ENCODE data around the gene DTX4. TPM values are rescaled to one million over a fixed set of nuclear protein-coding genes. Genes with fewer than 3 reads are reported as not detected.

The DTX4 gene
- total and polyA plus RNA-seq, 7 experiments from 2014 or later, result 0.22 to 3.9 (median 1.1) TPM

- intact Hi-C loops (cut with micrococcal nuclease), result no loop called here
- H3K4me3 Mint-ChIP-seq, result no peak overlapping the region
- H3K9me3 Mint-ChIP-seq, result no peaks in the 10 kb centered on the region
- no peak for DNase-seq
- Histone ChIP-seq H3K9me3 (ENCODE audit: control insufficient read depth in 2 of 3, low read length in 3 of 3) (no peaks in the 10 kb centered on the region), H3K4me3 (ENCODE audit: low read length) (no peak overlapping the region), H3K36me3 (ENCODE audit: control insufficient read depth in 2 of 3, insufficient read depth in 3 of 3, low read length in 3 of 3) (no peaks in the 10 kb centered on the region), H3K27ac (ENCODE audit: low read depth, low read length) (no peak overlapping the region), H3K27me3 (ENCODE audit: control insufficient read depth in 2 of 2, insufficient read depth in 2 of 2, low read length in 2 of 2) (no peaks in the 10 kb centered on the region), H3K4me1 (ENCODE audit: control insufficient read depth in 2 of 2, insufficient read depth in 2 of 2, low read length in 2 of 2) (no peaks in the 10 kb centered on the region)
- peaks cover 0 to 16% (median 7%) of the 10 kb centered on the region in 7 donors for H3K4me1 Mint-ChIP-seq
- ChIA-PET CTCF (no interaction called here), POLR2A (no interaction called here)
- H3K27me3 Mint-ChIP-seq, result peaks cover 0 to 9% (median 0%) of the 10 kb centered on the region in 5 donors
- ATAC-seq, result peak; percentile 65
- H3K27ac Mint-ChIP-seq, result peak overlapping the region in 1 of 9 donors; percentile 12
- peaks cover 0 to 19% (median 11%) of the 10 kb centered on the region in 5 donors for H3K36me3 Mint-ChIP-seq
Measured at GRCh38 chr11:59199546-59200422, 27.9 kb downstream of the DTX4 start.

GRCh38 chr11:59200423-59200746 lies 28.5 kb downstream of the DTX4 start:
- Mint-ChIP-seq H3K9me3 (no peaks in the 10 kb centered on the region), H3K4me1 (peaks cover 0 to 17% (median 7%) of the 10 kb centered on the region in 7 donors), H3K27ac (peak overlapping the region in 1 of 9 donors; percentile 12), H3K36me3 (peaks cover 0 to 16% (median 9%) of the 10 kb centered on the region in 5 donors), H3K4me3 (no peak overlapping the region), H3K27me3 (peaks cover 0 to 6% (median 0%) of the 10 kb centered on the region in 5 donors)
- no peak for ATAC-seq
- H3K4me3 ChIP-seq (ENCODE audit: low read length), result no peak overlapping the region
- H3K27me3 ChIP-seq (ENCODE audit: control insufficient read depth in 2 of 2, insufficient read depth in 2 of 2, low read length in 2 of 2), result no peaks in the 10 kb centered on the region
- intact Hi-C loops (cut with micrococcal nuclease), result no loop called here
- ChIA-PET CTCF (no interaction called here), POLR2A (no interaction called here)
- no peaks in the 10 kb centered on the region for H3K4me1 ChIP-seq (ENCODE audit: control insufficient read depth in 2 of 2, insufficient read depth in 2 of 2, low read length in 2 of 2)
- no peak overlapping the region for H3K27ac ChIP-seq (ENCODE audit: low read depth, low read length)
- H3K9me3 ChIP-seq (ENCODE audit: control insufficient read depth in 2 of 3, low read length in 3 of 3), result no peaks in the 10 kb centered on the region
- DNase-seq, result no peak
- H3K36me3 ChIP-seq (ENCODE audit: control insufficient read depth in 2 of 3, insufficient read depth in 3 of 3, low read length in 3 of 3), result no peaks in the 10 kb centered on the region

GRCh38 chr11:59201353-59201752 lies 29.4 kb downstream of the DTX4 start:
- Mint-ChIP-seq H3K27ac (no peak overlapping the region), H3K4me1 (peaks cover 0 to 17% (median 7%) of the 10 kb centered on the region in 7 donors)
- no peak overlapping the region for H3K27ac ChIP-seq (ENCODE audit: low read depth, low read length)

GRCh38 chr11:59204746-59205145 lies 32.8 kb downstream of the DTX4 start:
- Mint-ChIP-seq H3K9me3 (no peaks in the 10 kb centered on the region), H3K4me1 (peaks cover 16 to 36% (median 27%) of the 10 kb centered on the region in 7 donors), H3K27me3 (peaks cover 0 to 19% (median 0%) of the 10 kb centered on the region in 5 donors), H3K27ac (peak overlapping the region in 1 of 9 donors; percentile 14), H3K36me3 (peaks cover 0 to 3% (median 0%) of the 10 kb centered on the region in 5 donors), H3K4me3 (no peak overlapping the region)
- no peak overlapping the region for H3K27ac ChIP-seq (ENCODE audit: low read depth, low read length)
- intact Hi-C loops (cut with micrococcal nuclease), result no loop called here
- DNase-seq (no peak), ATAC-seq (no peak)
- H3K36me3 ChIP-seq (ENCODE audit: control insufficient read depth in 2 of 3, insufficient read depth in 3 of 3, low read length in 3 of 3), result no peaks in the 10 kb centered on the region
- peaks cover 4 to 19% of the 10 kb centered on the region in 2 donors for H3K4me1 ChIP-seq (ENCODE audit: control insufficient read depth in 2 of 2, insufficient read depth in 2 of 2, low read length in 2 of 2)
- no peaks in the 10 kb centered on the region for H3K9me3 ChIP-seq (ENCODE audit: control insufficient read depth in 2 of 3, low read length in 3 of 3)
- CTCF ChIA-PET, result no interaction called here
- POLR2A ChIA-PET, result interaction anchor here (0.7 kb wide), 1 partner anchor 17 kb away, joined by 3 read pairs; no protein-coding TSS in a partner anchor
- no peaks in the 10 kb centered on the region for H3K27me3 ChIP-seq (ENCODE audit: control insufficient read depth in 2 of 2, insufficient read depth in 2 of 2, low read length in 2 of 2)
- H3K4me3 ChIP-seq (ENCODE audit: low read length), result no peak overlapping the region

More at GRCh38 chr11:59201353-59201752, 29.4 kb downstream of the DTX4 start:
- H3K4me3 ChIP-seq (ENCODE audit: low read length), result no peak overlapping the region
- Mint-ChIP-seq H3K27me3 (peaks cover 0 to 5% (median 0%) of the 10 kb centered on the region in 5 donors), H3K4me3 (no peak overlapping the region), H3K36me3 (peaks cover 0 to 10% (median 3%) of the 10 kb centered on the region in 5 donors), H3K9me3 (no peaks in the 10 kb centered on the region)
- no peaks in the 10 kb centered on the region for H3K36me3 ChIP-seq (ENCODE audit: control insufficient read depth in 2 of 3, insufficient read depth in 3 of 3, low read length in 3 of 3)
- DNase-seq, result no peak
- POLR2A ChIA-PET, result no interaction called here
- no peak for ATAC-seq
- CTCF ChIA-PET, result no interaction called here
- H3K4me1 ChIP-seq (ENCODE audit: control insufficient read depth in 2 of 2, insufficient read depth in 2 of 2, low read length in 2 of 2), result no peaks in the 10 kb centered on the region
- no peaks in the 10 kb centered on the region for H3K27me3 ChIP-seq (ENCODE audit: control insufficient read depth in 2 of 2, insufficient read depth in 2 of 2, low read length in 2 of 2)
- H3K9me3 ChIP-seq (ENCODE audit: control insufficient read depth in 2 of 3, low read length in 3 of 3), result no peaks in the 10 kb centered on the region
- intact Hi-C loops (cut with micrococcal nuclease), result no loop called here

GRCh38 chr11:59205648-59206047 lies 33.7 kb downstream of the DTX4 start:
- H3K9me3 Mint-ChIP-seq, result no peaks in the 10 kb centered on the region
- peaks cover 0 to 22% (median 0%) of the 10 kb centered on the region in 5 donors for H3K27me3 Mint-ChIP-seq
- DNase-seq (no peak), ATAC-seq (no peak)
- H3K4me1 Mint-ChIP-seq, result peaks cover 13 to 29% (median 20%) of the 10 kb centered on the region in 7 donors
- H3K27me3 ChIP-seq (ENCODE audit: control insufficient read depth in 2 of 2, insufficient read depth in 2 of 2, low read length in 2 of 2), result no peaks in the 10 kb centered on the region
- no peak overlapping the region for H3K27ac ChIP-seq (ENCODE audit: low read depth, low read length)
- no peaks in the 10 kb centered on the region for H3K9me3 ChIP-seq (ENCODE audit: control insufficient read depth in 2 of 3, low read length in 3 of 3)
- intact Hi-C loops (cut with micrococcal nuclease), result no loop called here
- peaks cover 0 to 3% (median 0%) of the 10 kb centered on the region in 5 donors for H3K36me3 Mint-ChIP-seq
- ChIA-PET POLR2A (no interaction called here), CTCF (interaction anchor here (0.6 to 2.0 kb wide), 3 partner anchors 13 to 106 kb away, joined by 3 to 16 read pairs (median 6); partner anchors contain the start of gene DTX4)
- H3K4me3 Mint-ChIP-seq, result no peak overlapping the region
- no peak overlapping the region for H3K27ac Mint-ChIP-seq
- H3K4me1 ChIP-seq (ENCODE audit: control insufficient read depth in 2 of 2, insufficient read depth in 2 of 2, low read length in 2 of 2), result peaks cover 4 to 19% of the 10 kb centered on the region in 2 donors
- no peak overlapping the region for H3K4me3 ChIP-seq (ENCODE audit: low read length)
- H3K36me3 ChIP-seq (ENCODE audit: control insufficient read depth in 2 of 3, insufficient read depth in 3 of 3, low read length in 3 of 3), result no peaks in the 10 kb centered on the region

GRCh38 chr11:59206635-59207034 lies 34.7 kb downstream of the DTX4 start:
- peak overlapping the region in 1 of 10 donors; percentile 60 for H3K4me3 Mint-ChIP-seq
- H3K4me1 Mint-ChIP-seq, result peaks cover 13 to 29% (median 20%) of the 10 kb centered on the region in 7 donors
- H3K27ac Mint-ChIP-seq, result no peak overlapping the region
- Histone ChIP-seq H3K36me3 (ENCODE audit: control insufficient read depth in 2 of 3, insufficient read depth in 3 of 3, low read length in 3 of 3) (no peaks in the 10 kb centered on the region), H3K27ac (ENCODE audit: low read depth, low read length) (no peak overlapping the region), H3K4me3 (ENCODE audit: low read length) (no peak overlapping the region), H3K4me1 (ENCODE audit: control insufficient read depth in 2 of 2, insufficient read depth in 2 of 2, low read length in 2 of 2) (peaks cover 4 to 19% of the 10 kb centered on the region in 2 donors), H3K27me3 (ENCODE audit: control insufficient read depth in 2 of 2, insufficient read depth in 2 of 2, low read length in 2 of 2) (no peaks in the 10 kb centered on the region), H3K9me3 (ENCODE audit: control insufficient read depth in 2 of 3, low read length in 3 of 3) (no peaks in the 10 kb centered on the region)
- ATAC-seq, result no peak
- POLR2A ChIA-PET, result interaction anchor here (0.6 kb wide), 1 partner anchor 16 kb away, joined by 4 read pairs; no protein-coding TSS in a partner anchor
- H3K27me3 Mint-ChIP-seq, result peaks cover 0 to 22% (median 0%) of the 10 kb centered on the region in 5 donors
- H3K36me3 Mint-ChIP-seq, result peaks cover 0 to 3% (median 0%) of the 10 kb centered on the region in 5 donors
- CTCF ChIA-PET, result interaction anchor here (0.7 to 2.0 kb wide), 3 partner anchors 14 to 244 kb away, joined by 3 to 16 read pairs (median 6); partner anchors contain the start of gene DTX4
- no peaks in the 10 kb centered on the region for H3K9me3 Mint-ChIP-seq
- DNase-seq, result no peak
- intact Hi-C loops (cut with micrococcal nuclease), result no loop called here

Data from naive thymus-derived CD4-positive, alpha-beta T cell (primary cell).